Sigmoid colon (tissue), 7 donors: ENCODE measurements around the gene FARSB. TPM values are rescaled to one million over a fixed set of nuclear protein-coding genes. Genes with fewer than 3 reads are reported as not detected.

Experiments used
- DNase-seq: peaks from one replicate; pipeline ENCODE4 v3.0.0-alpha.2; 2019
- H3K27ac ChIP-seq, 4 donors: fragments of 200-600 bp; sonication (generic); one replicate each; pipeline ENCODE4 v1.5.1; 2016 to 2019; ENCODE audit warnings: mild to moderate bottlenecking in 1 of 4
- H3K27me3 ChIP-seq, 3 donors: fragments of 200-600 bp; sonication (generic); one replicate each; pipeline ENCODE4 v1.5.1; 2019; ENCODE audit warnings: mild to moderate bottlenecking in 1 of 3
- H3K36me3 ChIP-seq, 4 donors: fragments of 200-600 bp; sonication (generic); one replicate each; pipeline ENCODE4 v1.5.1; 2016 to 2019
- H3K4me1 ChIP-seq, 4 donors: fragments of 200-600 bp; sonication (generic); one replicate each; pipeline ENCODE4 v1.5.1; 2017 to 2019
- H3K4me3 ChIP-seq, 4 donors: fragments of 200-600 bp; sonication (generic); one replicate each; pipeline ENCODE4 v1.5.1; 2017 to 2019; ENCODE audit warnings: mild to moderate bottlenecking in 2 of 4, moderate library complexity in 1 of 4
- H3K9me3 ChIP-seq, 4 donors: fragments of 200-600 bp in 3 of 4; sonication (generic) in 3 of 4; one replicate each; pipeline versions ENCODE4 v1.5.1 to v1.6.1; 2013 to 2019
- CTCF ChIP-seq, 4 experiments: fragments of 450-650 bp in 3 of 4; fragments of 200-600 bp in 1 of 4; IDR thresholded peaks; one replicate each; pipeline ENCODE4 v1.5.1; 2016 to 2019; ENCODE audit warnings: antibody characterized with exemption in 4 of 4, mild to moderate bottlenecking in 3 of 4, moderate library complexity in 2 of 4
- EP300 ChIP-seq, 4 donors: sonication (generic); formaldehyde crosslinking; IDR thresholded peaks; one replicate each; pipeline ENCODE4 v1.6.1; 2017; ENCODE audit warnings: antibody characterized with exemption in 4 of 4
- POLR2A ChIP-seq, 2 donors: fragments of 450-650 bp; IDR thresholded peaks; one replicate each; pipeline ENCODE4 v1.6.1; 2016; ENCODE audit warnings: antibody characterized with exemption in 2 of 2, mild to moderate bottlenecking in 2 of 2, moderate library complexity in 2 of 2
- POLR2AphosphoS5 ChIP-seq, 4 donors: sonication (generic); formaldehyde crosslinking; IDR thresholded peaks; one replicate each; pipeline ENCODE4 v1.6.1; 2017; ENCODE audit warnings: antibody characterized with exemption in 4 of 4
- WGBS, 2 donors: extraction: QIAGEN DNeasy Blood & Tissue Kit; methylation state at CpG; one replicate each; pipeline ENCODE4 v1.1.7; 2013; 5-methylcytosine and 5-hydroxymethylcytosine counted together
- intact Hi-C: fragments of 100-400 bp; cut with DNase I; formaldehyde crosslinking; loops from one replicate; pipeline ENCODE4 v1.15.1; 2023
- polyA plus RNA-seq, 3 donors: library from polyadenylated mRNA; stranded (reverse); fragments of 200-250 nt; gene quantifications; one replicate each; pipeline ENCODE4 v1.2.3, GENCODE V29; 2013
- total RNA-seq, 4 donors: library from RNA; depleted of rRNA; stranded (reverse); fragments of >200 nt; gene quantifications; one replicate each; pipeline ENCODE4 v1.1.0, GENCODE V29; 2016
- donor health status: healthy with polysubstance abuse.
- donor health status: Bipolar disorder and iron deficiency.
- donor health status: healthy.

FARSB gene
- total and polyA plus RNA-seq, 7 donors: 8.3 to 23.0 (median 15.2) TPM

- Histone ChIP-seq H3K4me1 (peaks cover 0 to 11% (median 10%) of the 10 kb centered on the region in 4 donors), H3K27me3 (peaks cover 0 to 17% (median 6%) of the 10 kb centered on the region in 3 donors), H3K36me3 (no peaks in the 10 kb centered on the region), H3K9me3 (no peaks in the 10 kb centered on the region), H3K4me3 (no peak overlapping the region), H3K27ac (no peak overlapping the region)
- DNase-seq: no peak
- TF ChIP-seq POLR2AphosphoS5 (IDR thresholded peaks at IDR 0.05): no peak
- TF ChIP-seq POLR2A (IDR thresholded peaks at IDR 0.05): no peak
- no peak for TF ChIP-seq EP300 (IDR thresholded peaks at IDR 0.05)
- no peak for TF ChIP-seq CTCF (IDR thresholded peaks at IDR 0.05)
- WGBS, 2 donors: 75 to 80% methylated on average over 9 of the region's 9 CpGs
- intact Hi-C loops: no loop called here
These were observed 14.5 kb upstream of the FARSB start for GRCh38 chr2:222670191-222671038.

- H3K27me3 ChIP-seq: peaks cover 0 to 17% (median 6%) of the 10 kb centered on the region in 3 donors
- no peak for TF ChIP-seq CTCF (IDR thresholded peaks at IDR 0.05)
- no peak for TF ChIP-seq POLR2AphosphoS5 (IDR thresholded peaks at IDR 0.05)
- no peak for TF ChIP-seq EP300 (IDR thresholded peaks at IDR 0.05)
- TF ChIP-seq POLR2A (IDR thresholded peaks at IDR 0.05): no peak
- no peaks in the 10 kb centered on the region for H3K36me3 ChIP-seq
- no peak overlapping the region for H3K4me3 ChIP-seq
- WGBS, 2 donors: 70 to 81% methylated on average over 4 of the region's 4 CpGs
- intact Hi-C loops: no loop called here
- peaks cover 0 to 11% (median 10%) of the 10 kb centered on the region in 4 donors for H3K4me1 ChIP-seq
- no peaks in the 10 kb centered on the region for H3K9me3 ChIP-seq
- H3K27ac ChIP-seq: no peak overlapping the region
- DNase-seq: no peak
These were observed 13.5 kb upstream of the FARSB start for GRCh38 chr2:222669353-222669752.

- WGBS, 2 donors: 97 to 98% methylated on average over 3 of the region's 3 CpGs
- TF ChIP-seq POLR2A (IDR thresholded peaks at IDR 0.05): no peak
- no peak for TF ChIP-seq CTCF (IDR thresholded peaks at IDR 0.05)
- no peak for TF ChIP-seq EP300 (IDR thresholded peaks at IDR 0.05)
- TF ChIP-seq POLR2AphosphoS5 (IDR thresholded peaks at IDR 0.05): no peak
- H3K4me3 ChIP-seq: no peak overlapping the region
- intact Hi-C loops: no loop called here
- H3K9me3 ChIP-seq: no peaks in the 10 kb centered on the region
- H3K27me3 ChIP-seq: peaks cover 0 to 17% (median 6%) of the 10 kb centered on the region in 3 donors
- no peaks in the 10 kb centered on the region for H3K36me3 ChIP-seq
- no peak overlapping the region for H3K27ac ChIP-seq
- peaks cover 0 to 11% (median 10%) of the 10 kb centered on the region in 4 donors for H3K4me1 ChIP-seq
- no peak for DNase-seq
These were observed 12.7 kb upstream of the FARSB start for GRCh38 chr2:222668494-222669154.

- Histone ChIP-seq H3K9me3 (no peaks in the 10 kb centered on the region), H3K27me3 (no peaks in the 10 kb centered on the region), H3K4me1 (no peaks in the 10 kb centered on the region), H3K36me3 (no peaks in the 10 kb centered on the region), H3K4me3 (no peak overlapping the region), H3K27ac (no peak overlapping the region)
- TF ChIP-seq CTCF (IDR thresholded peaks at IDR 0.05): no peak
- TF ChIP-seq POLR2AphosphoS5 (IDR thresholded peaks at IDR 0.05): no peak
- TF ChIP-seq POLR2A (IDR thresholded peaks at IDR 0.05): no peak
- TF ChIP-seq EP300 (IDR thresholded peaks at IDR 0.05): no peak
- no peak for DNase-seq
- WGBS, 2 donors: 48 to 78% methylated on average over 3 of the region's 3 CpGs
- intact Hi-C loops: no loop called here
These were observed 7.6 kb upstream of the FARSB start for GRCh38 chr2:222663479-222663878.
